Naive B cell (primary cell): ENCODE measurements around the gene COQ8B. TPM values are rescaled to one million over a fixed set of nuclear protein-coding genes. Genes with fewer than 3 reads are reported as not detected.
"Not testable (repeated sequence)": the region's sequence is repeated elsewhere in the genome, so short reads cannot be mapped to it uniquely, and the experiment has no call there.

Experiments used
- ATAC-seq, 2 donors: fragments of 150-1000 bp; cut with Tn5 transposase; 2 replicates each; pipeline ENCODE4 v1.10.0; 2021; ENCODE audit warnings: low read depth in 2 of 2, mild to moderate bottlenecking in 2 of 2, moderate library complexity in 2 of 2
- DNase-seq: peaks from one replicate; pipeline ENCODE4 v3.0.0; 2022
- H3K27ac Mint-ChIP-seq, 6 donors: one replicate each; pipeline ENCODE4 v1.8.0; 2020 to 2022; ENCODE audit warnings: mild to moderate bottlenecking in 6 of 6, mixed read lengths in 6 of 6, moderate library complexity in 5 of 6, inconsistent platforms in 2 of 6
- H3K27me3 Mint-ChIP-seq, 3 donors: one replicate each; pipeline ENCODE4 v1.8.0; 2021 to 2022; ENCODE audit warnings: mixed read lengths in 3 of 3, mild to moderate bottlenecking in 1 of 3
- H3K36me3 Mint-ChIP-seq, 2 donors: one replicate each; pipeline ENCODE4 v1.8.0; 2020 to 2022; ENCODE audit warnings: mixed read lengths in 2 of 2, inconsistent platforms in 1 of 2, mild to moderate bottlenecking in 1 of 2
- H3K4me1 Mint-ChIP-seq, 3 donors: one replicate each; pipeline ENCODE4 v1.8.0; 2020 to 2022; ENCODE audit warnings: mixed read lengths in 3 of 3, inconsistent platforms in 1 of 3, mild to moderate bottlenecking in 1 of 3, moderate library complexity in 1 of 3
- H3K4me3 Mint-ChIP-seq, 8 donors: one replicate each; pipeline ENCODE4 v1.8.0; 2020 to 2022; ENCODE audit warnings: mild to moderate bottlenecking in 8 of 8, mixed read lengths in 8 of 8, moderate library complexity in 8 of 8, inconsistent platforms in 2 of 8
- H3K9me3 Mint-ChIP-seq, 7 donors: one replicate each; pipeline ENCODE4 v1.8.0; 2020 to 2022; ENCODE audit warnings: mixed read lengths in 7 of 7, mild to moderate bottlenecking in 5 of 7, inconsistent platforms in 2 of 7, moderate library complexity in 1 of 7
- polyA plus RNA-seq, 6 donors: library from polyadenylated mRNA; unstranded; fragments of 300-500 nt; fragmentation: Illumina TruSeq; gene quantifications; one replicate each; pipeline ENCODE4 v1.2.3, GENCODE V29; 2021; ENCODE audit warnings: low read depth in 6 of 6

COQ8B gene
- polyA plus RNA-seq, 6 donors from 2014 or later, result 13.8 to 26.5 (median 22.2) TPM

GRCh38 chr19:40739030-40739839, 22.5 kb upstream of the COQ8B start:
- H3K27ac Mint-ChIP-seq, result no peak overlapping the region
- no peaks in the 10 kb centered on the region for H3K9me3 Mint-ChIP-seq
- H3K27me3 Mint-ChIP-seq, result no peaks in the 10 kb centered on the region
- H3K4me1 Mint-ChIP-seq, result peaks cover 3 to 6% (median 4%) of the 10 kb centered on the region in 3 donors
- DNase-seq (no peak), ATAC-seq (no peak)
- no peak overlapping the region for H3K4me3 Mint-ChIP-seq
- H3K36me3 Mint-ChIP-seq, result peaks cover 10 to 19% of the 10 kb centered on the region in 2 donors

- H3K27ac Mint-ChIP-seq, result no peak overlapping the region
- no peak overlapping the region for H3K4me3 Mint-ChIP-seq
- no peaks in the 10 kb centered on the region for H3K9me3 Mint-ChIP-seq
These were observed 20.5 kb upstream of the COQ8B start for GRCh38 chr19:40737102-40737644.

GRCh38 chr19:40736661-40737060, 20.0 kb upstream of the COQ8B start:
- DNase-seq, result no peak
- no peak for ATAC-seq
- Mint-ChIP-seq H3K36me3 (peaks cover 18 to 33% of the 10 kb centered on the region in 2 donors), H3K27me3 (no peaks in the 10 kb centered on the region), H3K4me3 (no peak overlapping the region), H3K9me3 (no peaks in the 10 kb centered on the region), H3K27ac (no peak overlapping the region), H3K4me1 (peaks cover 0 to 2% (median 0%) of the 10 kb centered on the region in 3 donors)

More at GRCh38 chr19:40737102-40737644, 20.5 kb upstream of the COQ8B start:
- Mint-ChIP-seq H3K4me1 (peaks cover 3 to 6% (median 4%) of the 10 kb centered on the region in 3 donors), H3K27me3 (no peaks in the 10 kb centered on the region), H3K36me3 (peaks cover 18 to 33% of the 10 kb centered on the region in 2 donors)
- no peak for ATAC-seq
- DNase-seq, result no peak

GRCh38 chr19:40735013-40735771, 18.5 kb upstream of the COQ8B start:
- Mint-ChIP-seq H3K27me3 (no peaks in the 10 kb centered on the region), H3K4me3 (peak overlapping the region in 1 of 8 donors; percentile 22), H3K36me3 (peaks cover 27 to 44% of the 10 kb centered on the region in 2 donors), H3K27ac (peak overlapping the region in 2 of 6 donors; percentile 1 to 65), H3K9me3 (no peaks in the 10 kb centered on the region), H3K4me1 (no peaks in the 10 kb centered on the region)
- DNase-seq, result no peak
- no peak for ATAC-seq

- H3K27ac Mint-ChIP-seq, result peak overlapping the region in 1 of 6 donors; percentile 29
- ATAC-seq, result no peak
- no peaks in the 10 kb centered on the region for H3K27me3 Mint-ChIP-seq
- H3K9me3 Mint-ChIP-seq, result no peaks in the 10 kb centered on the region
- no peak overlapping the region for H3K4me3 Mint-ChIP-seq
- no peaks in the 10 kb centered on the region for H3K4me1 Mint-ChIP-seq
- peaks cover 27 to 34% of the 10 kb centered on the region in 2 donors for H3K36me3 Mint-ChIP-seq
- DNase-seq, result no peak
These were observed 16.5 kb upstream of the COQ8B start for GRCh38 chr19:40733149-40733548.

GRCh38 chr19:40732304-40732703, 15.6 kb upstream of the COQ8B start:
- H3K27ac Mint-ChIP-seq, result peak overlapping the region in 1 of 6 donors; percentile 93
- ATAC-seq, H3K27me3 Mint-ChIP-seq, H3K4me1 Mint-ChIP-seq, H3K4me3 Mint-ChIP-seq, H3K9me3 Mint-ChIP-seq, DNase-seq: not testable (repeated sequence)
- peaks cover 27 to 34% of the 10 kb centered on the region in 2 donors for H3K36me3 Mint-ChIP-seq

- not testable (repeated sequence) for H3K27me3 Mint-ChIP-seq, H3K9me3 Mint-ChIP-seq, ATAC-seq, H3K4me1 Mint-ChIP-seq, DNase-seq, H3K4me3 Mint-ChIP-seq, H3K27ac Mint-ChIP-seq
- H3K36me3 Mint-ChIP-seq, result peaks cover 21 to 25% of the 10 kb centered on the region in 2 donors
These were observed 13.4 kb upstream of the COQ8B start for GRCh38 chr19:40730065-40730464.

- no peak for ATAC-seq
- Mint-ChIP-seq H3K27ac (no peak overlapping the region), H3K36me3 (peaks cover 9% of the 10 kb centered on the region in 2 donors), H3K9me3 (no peaks in the 10 kb centered on the region), H3K27me3 (no peaks in the 10 kb centered on the region), H3K4me1 (peaks cover 12 to 16% (median 12%) of the 10 kb centered on the region in 3 donors), H3K4me3 (no peak overlapping the region)
- no peak for DNase-seq
These were observed 9.6 kb upstream of the COQ8B start for GRCh38 chr19:40726279-40726678.

- Mint-ChIP-seq H3K27me3 (no peaks in the 10 kb centered on the region), H3K4me1 (peaks cover 21 to 29% (median 26%) of the 10 kb centered on the region in 3 donors), H3K27ac (no peak overlapping the region), H3K36me3 (peaks cover 0 to 8% of the 10 kb centered on the region in 2 donors), H3K4me3 (no peak overlapping the region), H3K9me3 (no peaks in the 10 kb centered on the region)
- no peak for DNase-seq
- no peak for ATAC-seq
These were observed 8.2 kb upstream of the COQ8B start for GRCh38 chr19:40724855-40725254.

GRCh38 chr19:40724315-40724714, 7.6 kb upstream of the COQ8B start:
- H3K27ac Mint-ChIP-seq, result no peak overlapping the region
- no peaks in the 10 kb centered on the region for H3K9me3 Mint-ChIP-seq
- peaks cover 0 to 8% of the 10 kb centered on the region in 2 donors for H3K36me3 Mint-ChIP-seq
- peaks cover 21 to 34% (median 31%) of the 10 kb centered on the region in 3 donors for H3K4me1 Mint-ChIP-seq
- DNase-seq, result no peak
- no peak for ATAC-seq
- no peak overlapping the region for H3K4me3 Mint-ChIP-seq
- H3K27me3 Mint-ChIP-seq, result no peaks in the 10 kb centered on the region

- Mint-ChIP-seq H3K9me3 (no peaks in the 10 kb centered on the region), H3K27ac (no peak overlapping the region), H3K4me1 (peaks cover 26 to 40% (median 36%) of the 10 kb centered on the region in 3 donors), H3K4me3 (no peak overlapping the region), H3K36me3 (peaks cover 0 to 8% of the 10 kb centered on the region in 2 donors), H3K27me3 (no peaks in the 10 kb centered on the region)
- no peak for ATAC-seq
- DNase-seq, result no peak
These were observed 7.1 kb upstream of the COQ8B start for GRCh38 chr19:40723661-40724254.

- peaks cover 0 to 8% of the 10 kb centered on the region in 2 donors for H3K36me3 Mint-ChIP-seq
- H3K9me3 Mint-ChIP-seq, result no peaks in the 10 kb centered on the region
- ATAC-seq, result no peak
- peak overlapping the region in 2 of 6 donors; percentile 39 to 54 for H3K27ac Mint-ChIP-seq
- DNase-seq, result no peak
- H3K4me3 Mint-ChIP-seq, result peak overlapping the region in 1 of 8 donors; percentile 38
- H3K4me1 Mint-ChIP-seq, result peaks cover 32 to 50% (median 42%) of the 10 kb centered on the region in 3 donors
- no peaks in the 10 kb centered on the region for H3K27me3 Mint-ChIP-seq
These were observed 5.4 kb upstream of the COQ8B start for GRCh38 chr19:40721936-40722661.

GRCh38 chr19:40721140-40721486, 4.4 kb upstream of the COQ8B start:
- DNase-seq (no peak), ATAC-seq (no peak)
- Mint-ChIP-seq H3K27ac (peak overlapping the region in 3 of 6 donors; percentile 33 to 87 (median 79)), H3K27me3 (no peaks in the 10 kb centered on the region), H3K9me3 (no peaks in the 10 kb centered on the region), H3K4me1 (peaks cover 36 to 56% (median 49%) of the 10 kb centered on the region in 3 donors), H3K4me3 (peak overlapping the region in 4 of 8 donors; percentile 47 to 84 (median 74)), H3K36me3 (peaks cover 0 to 8% of the 10 kb centered on the region in 2 donors)
